Measurements from ENCODE around the gene HORMAD2.

DNA sequence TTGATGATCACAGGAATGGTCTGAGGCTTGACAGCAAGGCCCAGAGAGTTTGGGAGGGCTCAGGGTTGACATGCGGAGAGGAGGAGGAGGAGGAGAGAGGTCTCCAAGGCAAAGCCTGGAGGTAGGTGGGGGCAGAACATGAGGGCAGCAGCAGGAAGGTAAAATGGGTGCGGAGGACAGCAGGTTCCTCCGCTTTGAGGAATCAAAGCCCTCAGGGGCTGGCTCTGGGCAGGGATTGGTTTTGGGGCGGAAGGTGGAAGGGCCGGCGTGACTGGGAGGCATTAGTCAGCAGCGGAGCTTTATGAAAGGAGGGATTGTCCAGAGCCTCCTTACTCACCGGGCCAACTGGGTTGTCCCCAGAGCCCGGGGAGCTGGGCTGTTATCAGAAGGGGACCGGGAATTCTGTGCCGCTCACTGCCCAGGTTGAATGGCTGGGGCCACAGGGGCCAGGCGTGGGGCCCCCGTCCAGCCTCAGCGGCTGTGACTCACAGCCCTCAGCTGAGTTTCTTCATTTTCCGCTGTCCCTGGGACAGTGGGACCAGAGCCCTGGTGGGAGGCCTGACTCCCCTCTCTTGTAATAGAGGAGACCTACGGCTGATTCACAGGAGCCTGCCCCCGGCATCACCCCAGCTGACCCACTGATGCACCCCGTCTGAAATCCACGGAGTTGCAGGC, 130.1 kb downstream of the HORMAD2 start:
- no peak for TF ChIP-seq POLR2AphosphoS5 (IDR thresholded peaks at IDR 0.05; ENCODE audit: low read depth, low read length)
- no peak for TF ChIP-seq TAF1 (IDR thresholded peaks at IDR 0.05; ENCODE audit: borderline replicate concordance, insufficient read depth, low read length)
- TF ChIP-seq SIN3A (IDR thresholded peaks at IDR 0.05; ENCODE audit: borderline replicate concordance, insufficient read depth, low read length), result no peak
- TF ChIP-seq, protein P1, sequence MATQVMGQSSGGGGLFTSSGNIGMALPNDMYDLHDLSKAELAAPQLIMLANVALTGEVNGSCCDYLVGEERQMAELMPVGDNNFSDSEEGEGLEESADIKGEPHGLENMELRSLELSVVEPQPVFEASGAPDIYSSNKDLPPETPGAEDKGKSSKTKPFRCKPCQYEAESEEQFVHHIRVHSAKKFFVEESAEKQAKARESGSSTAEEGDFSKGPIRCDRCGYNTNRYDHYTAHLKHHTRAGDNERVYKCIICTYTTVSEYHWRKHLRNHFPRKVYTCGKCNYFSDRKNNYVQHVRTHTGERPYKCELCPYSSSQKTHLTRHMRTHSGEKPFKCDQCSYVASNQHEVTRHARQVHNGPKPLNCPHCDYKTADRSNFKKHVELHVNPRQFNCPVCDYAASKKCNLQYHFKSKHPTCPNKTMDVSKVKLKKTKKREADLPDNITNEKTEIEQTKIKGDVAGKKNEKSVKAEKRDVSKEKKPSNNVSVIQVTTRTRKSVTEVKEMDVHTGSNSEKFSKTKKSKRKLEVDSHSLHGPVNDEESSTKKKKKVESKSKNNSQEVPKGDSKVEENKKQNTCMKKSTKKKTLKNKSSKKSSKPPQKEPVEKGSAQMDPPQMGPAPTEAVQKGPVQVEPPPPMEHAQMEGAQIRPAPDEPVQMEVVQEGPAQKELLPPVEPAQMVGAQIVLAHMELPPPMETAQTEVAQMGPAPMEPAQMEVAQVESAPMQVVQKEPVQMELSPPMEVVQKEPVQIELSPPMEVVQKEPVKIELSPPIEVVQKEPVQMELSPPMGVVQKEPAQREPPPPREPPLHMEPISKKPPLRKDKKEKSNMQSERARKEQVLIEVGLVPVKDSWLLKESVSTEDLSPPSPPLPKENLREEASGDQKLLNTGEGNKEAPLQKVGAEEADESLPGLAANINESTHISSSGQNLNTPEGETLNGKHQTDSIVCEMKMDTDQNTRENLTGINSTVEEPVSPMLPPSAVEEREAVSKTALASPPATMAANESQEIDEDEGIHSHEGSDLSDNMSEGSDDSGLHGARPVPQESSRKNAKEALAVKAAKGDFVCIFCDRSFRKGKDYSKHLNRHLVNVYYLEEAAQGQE (IDR thresholded peaks at IDR 0.05; ENCODE audit: insufficient read depth in 1 of 2, low read depth in 2 of 2, low read length in 2 of 2), result no peak
- no peak for TF ChIP-seq FOXP2 (optimal IDR thresholded peaks at IDR 0.05; ENCODE audit: borderline replicate concordance, extremely low read depth, extremely low read length, insufficient read depth)

Measured in PFSK-1 (cell line).